Measurements from ENCODE around the gene HLA-DQB1.
"Not testable (repeated sequence)": the region's sequence is repeated elsewhere in the genome, so short reads cannot be mapped to it uniquely, and the experiment has no call there.

Gene HLA-DQB1

DNA sequence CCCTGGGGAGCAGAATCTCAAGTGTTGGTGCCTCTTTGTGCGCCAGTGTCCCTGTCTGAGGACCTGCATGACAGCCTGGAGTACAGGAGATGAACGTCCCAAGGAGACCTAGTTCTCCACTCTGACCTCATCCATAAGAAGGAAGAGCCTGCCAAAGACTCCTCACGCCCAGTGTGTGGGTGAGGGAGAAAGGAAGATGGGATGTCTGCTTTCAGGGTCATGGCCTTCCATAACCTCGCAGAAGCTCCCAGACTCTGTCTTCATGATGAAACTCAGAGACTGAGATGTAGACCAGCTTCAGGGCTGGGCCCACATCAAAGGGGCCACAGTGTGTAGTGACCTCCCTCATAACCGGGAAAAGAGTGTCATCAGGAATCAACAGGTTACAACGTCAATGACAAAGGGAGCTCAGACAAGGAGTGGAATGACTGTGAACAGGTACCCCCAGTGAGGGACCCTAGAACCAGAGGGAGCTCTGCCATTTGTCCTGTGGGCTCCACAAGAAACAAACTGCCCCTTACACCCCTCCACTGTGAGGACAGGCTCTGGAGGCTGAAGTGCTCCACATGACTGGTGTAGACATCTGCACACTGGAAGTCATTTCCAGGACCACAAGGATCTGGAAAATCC, 8.1 kb downstream of the HLA-DQB1 start:
- Histone ChIP-seq H3K27me3 (ENCODE audit: control insufficient read depth in 1 of 2, insufficient read depth in 1 of 2, low read length in 2 of 2) (peaks cover 4 to 24% of the 10 kb centered on the region in 2 experiments), H2BK5ac (ENCODE audit: low read depth, low read length, poor library complexity, severe bottlenecking) (no peak overlapping the region), H3K9me3 (ENCODE audit: control insufficient read depth, low read length) (no peaks in the 10 kb centered on the region), H3K4me1 (ENCODE audit: control insufficient read depth, insufficient read depth, low read depth, low read length) (no peaks in the 10 kb centered on the region), H3K18ac (ENCODE audit: low read depth in 1 of 2, low read length in 2 of 2) (no peak overlapping the region), H2BK120ac (ENCODE audit: low read depth, low read length) (no peak overlapping the region), H3K4me2 (ENCODE audit: low read length, poor library complexity, severe bottlenecking) (no peak overlapping the region), H3K23ac (ENCODE audit: low read length in 2 of 2) (no peak overlapping the region), H3K9ac (ENCODE audit: low read length) (no peak overlapping the region), H3K27ac (ENCODE audit: low read length, poor library complexity, severe bottlenecking) (no peak overlapping the region), H2AFZ (ENCODE audit: low read depth, low read length) (no peak overlapping the region), H3K4me3 (ENCODE audit: insufficient read depth in 1 of 2, low read depth in 1 of 2, low read length in 2 of 2) (no peak overlapping the region), H3K4ac (ENCODE audit: low read depth in 1 of 2, low read length in 2 of 2) (no peak overlapping the region), H3K14ac (ENCODE audit: low read length in 2 of 2) (no peak overlapping the region), H3K79me1 (replicated peaks; ENCODE audit: low read length, poor library complexity, severe bottlenecking) (no peaks in the 10 kb centered on the region), H2BK12ac (ENCODE audit: low read length in 2 of 2) (no peak overlapping the region), H2AK5ac (ENCODE audit: low read length, severe bottlenecking) (no peak overlapping the region), H4K8ac (ENCODE audit: low read length) (no peak overlapping the region), H4K91ac (ENCODE audit: low read length) (no peak overlapping the region), H2BK15ac (ENCODE audit: low read depth, poor library complexity, severe bottlenecking) (no peak overlapping the region), H3K36me3 (ENCODE audit: control insufficient read depth in 1 of 2, insufficient read depth in 2 of 2, low read depth in 1 of 2, low read length in 2 of 2) (no peaks in the 10 kb centered on the region)
- WGBS: 61% methylated on average over 5 of the region's 6 CpGs
- no peak for DNase-seq

DNA sequence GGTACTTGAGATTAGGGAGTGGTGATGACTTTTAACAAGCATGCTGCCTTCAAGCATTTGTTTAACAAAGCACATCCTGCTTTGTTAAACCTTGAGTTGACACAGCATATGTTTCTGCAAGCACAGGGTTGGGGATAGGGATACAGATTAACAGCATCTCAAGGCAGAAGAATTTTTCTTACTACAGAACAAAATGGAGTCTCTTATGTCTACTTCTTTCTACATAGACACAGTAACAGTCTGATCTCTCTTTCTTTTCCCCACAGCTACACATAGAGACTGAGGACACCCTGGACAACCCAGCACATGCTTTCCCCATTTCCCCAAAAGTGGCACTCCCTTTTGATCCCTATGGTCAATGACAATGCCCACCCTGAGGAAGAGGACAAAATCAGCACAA, 8.6 kb downstream of the HLA-DQB1 start:
- H3K23ac ChIP-seq (ENCODE audit: low read length in 2 of 2); H3K4me2 ChIP-seq (ENCODE audit: low read length, poor library complexity, severe bottlenecking); H2BK15ac ChIP-seq (ENCODE audit: low read depth, poor library complexity, severe bottlenecking); H2AK5ac ChIP-seq (ENCODE audit: low read length, severe bottlenecking); H4K8ac ChIP-seq (ENCODE audit: low read length); H3K9ac ChIP-seq (ENCODE audit: low read length); H3K36me3 ChIP-seq (ENCODE audit: control insufficient read depth in 1 of 2, insufficient read depth in 2 of 2, low read depth in 1 of 2, low read length in 2 of 2); H2BK12ac ChIP-seq (ENCODE audit: low read length in 2 of 2); H3K4ac ChIP-seq (ENCODE audit: low read depth in 1 of 2, low read length in 2 of 2); H4K91ac ChIP-seq (ENCODE audit: low read length); H3K79me1 ChIP-seq (replicated peaks; ENCODE audit: low read length, poor library complexity, severe bottlenecking); H2BK5ac ChIP-seq (ENCODE audit: low read depth, low read length, poor library complexity, severe bottlenecking); H2BK120ac ChIP-seq (ENCODE audit: low read depth, low read length); H2AFZ ChIP-seq (ENCODE audit: low read depth, low read length); H3K4me3 ChIP-seq (ENCODE audit: insufficient read depth in 1 of 2, low read depth in 1 of 2, low read length in 2 of 2); H3K9me3 ChIP-seq (ENCODE audit: control insufficient read depth, low read length); H3K14ac ChIP-seq (ENCODE audit: low read length in 2 of 2); H3K27ac ChIP-seq (ENCODE audit: low read length, poor library complexity, severe bottlenecking); DNase-seq; H3K18ac ChIP-seq (ENCODE audit: low read depth in 1 of 2, low read length in 2 of 2); H3K4me1 ChIP-seq (ENCODE audit: control insufficient read depth, insufficient read depth, low read depth, low read length): not testable (repeated sequence)
- peaks cover 4 to 21% of the 10 kb centered on the region in 2 experiments for H3K27me3 ChIP-seq (ENCODE audit: control insufficient read depth in 1 of 2, insufficient read depth in 1 of 2, low read length in 2 of 2)

DNA sequence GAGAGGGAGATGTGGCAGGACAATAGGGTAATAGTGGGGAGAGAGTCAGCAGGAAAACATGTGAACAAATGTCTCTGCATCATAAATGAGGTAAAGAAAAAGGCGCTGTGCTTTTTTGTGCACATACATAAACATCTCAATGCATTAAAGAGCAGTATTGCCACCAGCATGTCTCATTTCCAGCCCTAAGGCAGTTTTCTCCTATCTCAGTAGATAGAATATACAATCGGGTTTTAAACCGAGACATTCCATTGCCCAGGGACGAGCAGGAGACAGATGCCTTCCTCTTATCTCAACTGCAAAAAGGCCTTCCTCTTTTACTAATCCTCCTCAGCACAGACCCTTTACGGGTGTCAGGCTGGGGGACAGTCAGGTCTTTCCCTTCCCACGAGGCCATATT, 9.1 kb downstream of the HLA-DQB1 start:
- not testable (repeated sequence) for H2AFZ ChIP-seq (ENCODE audit: low read depth, low read length); H2BK120ac ChIP-seq (ENCODE audit: low read depth, low read length); H3K4me1 ChIP-seq (ENCODE audit: control insufficient read depth, insufficient read depth, low read depth, low read length); H3K9ac ChIP-seq (ENCODE audit: low read length); H3K27ac ChIP-seq (ENCODE audit: low read length, poor library complexity, severe bottlenecking); H4K8ac ChIP-seq (ENCODE audit: low read length); H2AK5ac ChIP-seq (ENCODE audit: low read length, severe bottlenecking); H3K9me3 ChIP-seq (ENCODE audit: control insufficient read depth, low read length); H3K14ac ChIP-seq (ENCODE audit: low read length in 2 of 2); H3K4ac ChIP-seq (ENCODE audit: low read depth in 1 of 2, low read length in 2 of 2); DNase-seq; H2BK12ac ChIP-seq (ENCODE audit: low read length in 2 of 2); H3K4me3 ChIP-seq (ENCODE audit: insufficient read depth in 1 of 2, low read depth in 1 of 2, low read length in 2 of 2); H4K91ac ChIP-seq (ENCODE audit: low read length); H3K23ac ChIP-seq (ENCODE audit: low read length in 2 of 2); H2BK5ac ChIP-seq (ENCODE audit: low read depth, low read length, poor library complexity, severe bottlenecking); H3K36me3 ChIP-seq (ENCODE audit: control insufficient read depth in 1 of 2, insufficient read depth in 2 of 2, low read depth in 1 of 2, low read length in 2 of 2); H3K79me1 ChIP-seq (replicated peaks; ENCODE audit: low read length, poor library complexity, severe bottlenecking); H2BK15ac ChIP-seq (ENCODE audit: low read depth, poor library complexity, severe bottlenecking); H3K18ac ChIP-seq (ENCODE audit: low read depth in 1 of 2, low read length in 2 of 2); H3K4me2 ChIP-seq (ENCODE audit: low read length, poor library complexity, severe bottlenecking)
- no CpG with 5 or more reads among the region's 6 CpGs for WGBS
- peaks cover 4 to 19% of the 10 kb centered on the region in 2 experiments for H3K27me3 ChIP-seq (ENCODE audit: control insufficient read depth in 1 of 2, insufficient read depth in 1 of 2, low read length in 2 of 2)

DNA sequence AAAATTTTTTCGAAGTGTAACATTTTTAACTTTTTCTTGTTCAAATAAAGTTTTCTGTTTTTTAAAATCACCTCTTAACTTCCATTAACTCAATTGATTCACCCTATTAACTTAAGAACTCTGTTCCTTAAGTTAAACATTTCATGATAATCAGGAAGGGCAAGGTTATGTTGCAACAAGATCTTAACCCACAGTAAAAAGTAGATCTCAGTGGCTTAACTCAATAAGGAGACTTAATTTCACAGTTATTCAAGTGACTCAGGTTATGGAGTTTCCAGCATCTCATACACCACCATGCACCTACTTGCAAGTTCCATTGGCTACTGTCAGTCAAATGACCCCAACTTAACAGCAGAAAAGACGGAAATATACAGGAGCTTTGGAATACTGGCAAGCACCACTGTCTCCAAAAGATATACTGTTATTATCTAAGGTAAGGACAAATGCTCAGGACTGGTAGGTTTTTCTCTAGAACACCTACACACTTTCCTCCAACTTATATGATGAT, 11.2 kb downstream of the HLA-DQB1 start:
- H2BK5ac ChIP-seq (ENCODE audit: low read depth, low read length, poor library complexity, severe bottlenecking): no peak overlapping the region
- H3K27me3 ChIP-seq (ENCODE audit: control insufficient read depth in 1 of 2, insufficient read depth in 1 of 2, low read length in 2 of 2): peaks cover 0 to 15% of the 10 kb centered on the region in 2 experiments
- H4K8ac ChIP-seq (ENCODE audit: low read length): no peak overlapping the region
- no peak overlapping the region for H3K18ac ChIP-seq (ENCODE audit: low read depth in 1 of 2, low read length in 2 of 2)
- no peak overlapping the region for H2BK120ac ChIP-seq (ENCODE audit: low read depth, low read length)
- H3K9ac ChIP-seq (ENCODE audit: low read length): no peak overlapping the region
- H3K23ac ChIP-seq (ENCODE audit: low read length in 2 of 2): no peak overlapping the region
- H2BK15ac ChIP-seq (ENCODE audit: low read depth, poor library complexity, severe bottlenecking): no peak overlapping the region
- H3K4ac ChIP-seq (ENCODE audit: low read depth in 1 of 2, low read length in 2 of 2): no peak overlapping the region
- no peaks in the 10 kb centered on the region for H3K79me1 ChIP-seq (replicated peaks; ENCODE audit: low read length, poor library complexity, severe bottlenecking)
- no peak overlapping the region for H3K4me2 ChIP-seq (ENCODE audit: low read length, poor library complexity, severe bottlenecking)
- H3K14ac ChIP-seq (ENCODE audit: low read length in 2 of 2): no peak overlapping the region
- DNase-seq: no peak
- H2AK5ac ChIP-seq (ENCODE audit: low read length, severe bottlenecking): no peak overlapping the region
- no peak overlapping the region for H4K91ac ChIP-seq (ENCODE audit: low read length)
- H3K9me3 ChIP-seq (ENCODE audit: control insufficient read depth, low read length): no peaks in the 10 kb centered on the region
- H3K4me3 ChIP-seq (ENCODE audit: insufficient read depth in 1 of 2, low read depth in 1 of 2, low read length in 2 of 2): no peak overlapping the region
- no CpG with 5 or more reads among the region's 2 CpGs for WGBS
- no peaks in the 10 kb centered on the region for H3K4me1 ChIP-seq (ENCODE audit: control insufficient read depth, insufficient read depth, low read depth, low read length)
- no peak overlapping the region for H3K27ac ChIP-seq (ENCODE audit: low read length, poor library complexity, severe bottlenecking)
- H2BK12ac ChIP-seq (ENCODE audit: low read length in 2 of 2): no peak overlapping the region
- no peaks in the 10 kb centered on the region for H3K36me3 ChIP-seq (ENCODE audit: control insufficient read depth in 1 of 2, insufficient read depth in 2 of 2, low read depth in 1 of 2, low read length in 2 of 2)
- H2AFZ ChIP-seq (ENCODE audit: low read depth, low read length): no peak overlapping the region
